8988T (cell line): ENCODE measurements around the gene P3H2.

Source experiments
- DNase-seq: peaks from one replicate; pipeline ENCODE4 v3.0.0; 2011

Gene P3H2

GRCh38 chr3:190122198-190122771 lies 1.6 kb upstream of the P3H2 start:
- no peak for DNase-seq

- no peak for DNase-seq
Measured at GRCh38 chr3:190121383-190121782, 686 bp upstream of the P3H2 start.

- DNase-seq, result no peak
Measured at GRCh38 chr3:190121061-190121377, 322 bp upstream of the P3H2 start.

DNA sequence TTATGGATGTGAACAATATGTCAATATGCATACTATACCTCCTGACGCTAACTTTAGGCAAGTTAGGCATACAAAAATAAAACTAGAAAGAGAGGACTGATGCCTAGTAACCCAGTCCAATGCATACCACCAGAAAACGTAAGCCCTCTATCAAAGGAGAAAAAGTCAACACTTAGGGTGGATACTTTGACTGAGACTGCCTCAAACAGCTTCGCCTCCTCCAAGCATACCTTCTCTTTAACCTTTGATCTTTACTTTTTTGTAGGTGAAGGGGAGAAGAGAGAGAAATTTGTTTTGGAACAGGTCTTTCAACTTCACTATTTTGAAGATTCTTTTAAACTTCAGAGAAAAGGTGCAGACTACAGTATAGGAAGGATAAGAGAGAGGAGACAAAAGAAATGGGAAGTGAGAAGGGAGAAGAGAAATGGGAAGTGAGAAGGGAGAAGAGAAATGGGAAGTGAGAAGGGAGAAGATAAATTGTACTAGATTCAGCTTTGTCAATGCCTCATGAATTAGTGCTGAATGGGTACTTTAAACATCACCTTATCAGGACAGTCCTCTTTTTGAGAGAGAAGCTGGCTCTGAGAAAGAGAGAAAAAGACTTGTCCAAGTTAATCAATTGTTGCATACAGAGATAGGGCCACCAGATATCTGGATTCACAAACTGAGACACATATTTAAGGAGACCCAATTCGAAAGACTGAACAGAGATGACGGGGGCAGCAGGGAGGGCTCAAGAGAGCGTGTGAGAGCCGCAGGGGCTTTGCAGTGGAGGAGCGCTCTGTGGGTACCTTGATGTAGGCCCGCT lies 1.0 kb downstream of the P3H2 start:
- no peak for DNase-seq

DNA sequence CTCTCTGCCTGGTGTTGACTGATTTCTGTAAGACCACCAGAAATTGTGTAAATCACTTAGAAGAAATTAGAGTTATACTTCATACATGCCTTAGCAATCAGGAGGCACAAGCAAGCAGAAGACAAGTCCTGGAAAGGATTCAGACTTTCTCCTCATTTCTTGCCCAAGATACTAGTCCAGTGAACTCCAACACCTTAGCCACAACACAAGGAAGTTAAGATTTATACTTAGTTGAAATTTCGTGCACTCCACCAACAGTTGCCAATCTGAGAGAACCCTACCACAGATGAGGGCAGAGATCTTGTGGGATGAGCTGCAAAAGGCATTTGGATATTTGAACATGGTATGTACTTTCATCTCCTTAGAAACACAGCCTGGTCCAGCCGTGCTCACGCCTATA lies 2.3 kb downstream of the P3H2 start:
- DNase-seq, result no peak

DNA sequence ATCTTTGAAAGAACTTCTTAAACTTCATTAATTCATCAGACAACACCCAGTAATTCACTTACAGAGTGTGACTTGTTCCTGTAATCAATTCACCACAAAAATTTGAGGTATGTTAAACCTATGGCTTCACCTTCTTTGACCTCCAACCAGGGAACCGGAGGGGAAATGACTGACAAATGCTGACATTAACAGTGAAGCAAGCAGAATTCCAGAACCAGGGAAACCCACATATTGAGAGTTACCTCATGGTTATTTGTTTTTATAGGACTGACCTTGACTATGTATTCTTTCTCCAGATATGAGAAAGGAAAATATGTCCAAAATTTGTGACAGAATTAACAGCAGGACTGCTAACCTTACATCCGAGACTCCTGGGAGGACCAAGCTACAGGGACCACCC lies 2.7 kb downstream of the P3H2 start:
- DNase-seq, result no peak

DNA sequence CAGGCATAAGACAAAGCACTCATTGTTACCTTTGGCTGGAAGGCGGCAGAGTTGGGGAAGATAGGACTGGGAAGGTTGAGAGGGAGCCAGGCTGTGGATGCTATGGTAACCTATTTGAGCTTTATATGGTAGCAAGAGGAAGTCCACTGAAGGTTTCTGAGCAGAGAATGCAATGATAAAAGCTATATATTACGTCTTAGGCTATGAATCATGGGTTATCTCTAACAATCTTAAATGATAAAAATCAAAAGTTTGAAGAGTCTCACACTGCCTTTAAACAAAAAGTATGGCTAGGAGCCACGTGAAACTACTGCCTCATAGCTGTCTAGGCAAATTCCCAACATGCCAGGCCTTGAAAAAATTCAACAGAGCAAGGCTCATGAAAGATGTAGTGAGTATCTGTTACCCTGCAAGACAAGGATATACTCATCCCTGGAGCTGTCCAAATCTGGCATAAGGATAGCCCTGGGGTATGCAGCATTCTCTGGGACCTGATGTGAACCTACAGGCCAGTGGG lies 4.1 kb downstream of the P3H2 start:
- DNase-seq, result no peak

DNA sequence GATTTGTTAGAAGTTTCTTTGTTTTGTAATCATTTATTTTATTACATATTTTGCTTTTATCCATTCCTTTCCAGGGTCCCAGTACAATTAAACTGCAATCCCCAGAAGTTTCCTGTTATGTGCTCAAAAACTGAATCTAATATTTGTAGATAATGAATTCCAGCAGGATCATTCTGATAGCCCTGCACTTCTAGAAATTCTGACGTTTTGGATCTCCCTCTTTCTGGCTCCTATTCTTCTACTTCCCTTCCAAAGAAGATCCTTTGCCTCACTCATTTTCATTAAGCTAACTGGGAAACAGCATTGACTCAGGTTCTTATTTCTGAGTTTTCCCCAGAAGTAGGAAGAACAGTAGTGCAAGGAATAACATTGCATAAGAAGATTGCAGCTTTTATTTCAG lies 9.9 kb downstream of the P3H2 start:
- DNase-seq, result no peak

DNA sequence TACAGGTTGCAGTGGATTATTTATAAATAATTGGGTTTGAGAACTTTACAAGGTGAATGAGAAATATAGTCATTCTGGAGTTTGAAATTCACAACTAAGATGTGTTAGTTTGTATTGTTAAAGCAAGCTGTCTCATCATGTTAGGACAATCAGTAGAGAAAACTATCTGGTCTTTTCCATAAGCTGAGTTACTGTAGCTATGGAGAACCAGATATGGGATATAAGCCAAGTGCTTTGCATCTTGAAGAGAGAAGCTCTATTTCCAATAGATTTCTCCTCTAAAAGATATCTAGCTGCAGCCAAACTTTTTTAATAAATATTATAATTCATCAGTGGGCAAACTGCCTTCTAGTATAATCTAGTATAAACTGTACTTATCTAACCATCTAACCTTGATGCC lies 11.3 kb downstream of the P3H2 start:
- no peak for DNase-seq

- no peak for DNase-seq
Measured at GRCh38 chr3:190108804-190109203, 11.9 kb downstream of the P3H2 start.

DNA sequence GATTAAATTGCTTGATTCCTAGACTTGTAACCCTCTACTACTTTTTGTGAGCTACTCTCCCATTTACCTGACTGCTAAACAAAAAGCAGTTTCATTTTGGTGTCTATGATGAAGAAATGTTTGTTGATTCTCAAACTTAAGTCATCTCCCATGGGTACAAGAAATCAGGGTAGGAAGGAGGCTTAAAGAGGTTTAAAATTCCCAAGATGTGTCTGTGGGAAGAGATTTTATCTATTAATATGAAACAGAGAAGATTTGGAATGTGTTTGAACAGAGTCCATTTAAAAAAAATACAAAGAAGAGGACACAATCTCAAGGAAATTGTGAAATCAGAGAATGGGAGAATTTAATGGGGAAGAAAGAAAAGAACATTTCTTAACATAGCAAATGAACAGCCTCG lies 14.8 kb downstream of the P3H2 start:
- no peak for DNase-seq

GRCh38 chr3:190101320-190102011 lies 19.2 kb downstream of the P3H2 start:
- DNase-seq, result no peak

DNA sequence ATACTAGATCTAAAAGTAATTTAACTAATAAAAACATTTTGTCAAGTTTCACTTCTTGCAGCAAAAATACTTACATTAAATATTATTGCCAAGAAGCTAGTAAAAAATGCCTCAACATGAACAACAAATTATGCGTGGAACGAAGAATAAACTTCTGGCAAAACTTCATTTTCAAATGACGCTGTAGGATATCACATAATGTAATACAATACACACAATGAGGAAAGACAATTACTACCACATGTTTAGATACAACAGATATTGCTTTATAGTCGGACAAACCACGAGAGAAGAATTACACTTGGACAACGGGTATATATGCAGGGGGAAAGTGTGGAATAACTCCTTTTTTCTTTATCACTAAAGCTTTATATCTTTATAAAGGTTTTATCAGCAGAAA lies 21.6 kb downstream of the P3H2 start:
- DNase-seq, result no peak

GRCh38 chr3:190097617-190098016 lies 23.1 kb downstream of the P3H2 start:
- DNase-seq, result no peak

DNA sequence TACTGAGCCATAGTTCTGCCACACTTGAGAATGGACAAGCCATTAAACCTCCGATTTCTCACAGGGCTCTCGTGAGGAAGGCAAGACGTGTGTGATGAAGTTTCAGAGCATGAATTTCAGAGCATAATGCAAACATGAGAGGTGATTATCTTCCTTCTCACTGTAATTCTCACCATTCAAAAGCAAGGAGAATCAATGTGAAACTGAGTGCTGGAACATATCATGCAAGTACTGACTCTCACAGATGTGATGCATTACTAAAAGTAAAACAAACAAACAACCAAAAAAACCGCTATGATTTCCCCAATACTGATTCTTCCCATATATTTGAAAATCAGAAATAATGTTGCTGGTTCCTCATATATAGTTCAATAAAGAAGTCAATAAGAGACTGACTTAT lies 23.7 kb downstream of the P3H2 start:
- no peak for DNase-seq

DNA sequence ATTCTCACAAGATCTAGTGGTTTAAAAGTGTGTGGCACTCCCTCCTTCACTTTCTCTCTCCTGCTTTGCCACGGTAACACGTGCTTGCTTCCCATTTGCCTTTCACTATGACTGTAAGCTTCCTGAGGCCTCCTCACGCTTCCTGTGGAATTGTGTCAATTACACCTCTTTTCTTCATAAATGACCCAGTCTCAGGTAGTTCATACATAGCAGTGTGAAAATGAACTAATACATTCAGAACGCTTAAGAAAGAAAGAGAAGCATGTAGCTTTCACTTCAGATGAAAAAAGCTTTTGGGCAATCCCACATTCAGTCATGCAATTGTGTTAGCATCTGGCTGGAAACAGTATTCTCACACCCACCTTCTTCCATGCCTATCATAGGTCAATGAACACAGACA lies 24.4 kb downstream of the P3H2 start:
- no peak for DNase-seq

- no peak for DNase-seq
Measured at GRCh38 chr3:190094160-190094718, 26.5 kb downstream of the P3H2 start.

GRCh38 chr3:190092250-190092649 lies 28.4 kb downstream of the P3H2 start:
- DNase-seq, result no peak

GRCh38 chr3:190089711-190090110 lies 31.0 kb downstream of the P3H2 start:
- DNase-seq, result no peak

DNA sequence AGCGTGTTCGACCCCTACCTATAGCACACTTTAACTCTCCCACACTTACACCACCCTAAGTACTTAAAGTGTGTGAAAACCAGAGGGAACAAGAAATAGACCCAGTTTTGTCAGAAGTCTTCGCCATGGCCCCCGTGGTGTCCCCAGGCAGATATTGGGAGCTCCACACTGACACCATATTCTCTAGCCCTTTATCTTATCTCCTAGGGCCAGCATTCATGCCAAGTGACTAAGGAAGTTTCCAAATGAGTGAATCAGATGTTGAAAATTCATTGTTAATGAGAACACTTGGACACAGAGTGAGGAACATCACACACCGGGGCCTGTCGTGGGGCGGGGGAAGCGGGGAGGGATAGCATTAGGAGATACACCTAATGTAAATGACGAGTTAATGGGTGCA lies 31.8 kb downstream of the P3H2 start:
- DNase-seq, result no peak

DNA sequence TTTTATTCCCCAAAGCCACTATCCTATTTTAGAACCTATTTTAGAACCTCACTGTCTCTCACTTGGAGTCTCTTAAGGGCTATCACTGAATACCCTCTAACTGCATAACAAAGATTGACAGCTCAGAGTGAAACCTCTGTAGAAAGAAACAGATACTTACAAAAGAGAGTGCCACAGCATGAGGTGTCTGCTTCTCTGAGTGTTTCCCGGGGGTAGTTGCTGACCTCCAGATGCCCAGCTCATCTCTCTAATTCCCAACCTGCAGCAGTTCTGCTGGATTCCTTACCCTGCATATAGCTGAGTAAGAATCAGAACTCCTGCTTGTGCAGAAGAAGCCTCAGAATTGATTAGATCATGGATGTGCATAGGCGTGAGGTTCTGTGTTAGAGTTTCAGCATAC lies 34.5 kb downstream of the P3H2 start:
- no peak for DNase-seq

GRCh38 chr3:190084983-190085382 lies 35.7 kb downstream of the P3H2 start:
- no peak for DNase-seq

DNA sequence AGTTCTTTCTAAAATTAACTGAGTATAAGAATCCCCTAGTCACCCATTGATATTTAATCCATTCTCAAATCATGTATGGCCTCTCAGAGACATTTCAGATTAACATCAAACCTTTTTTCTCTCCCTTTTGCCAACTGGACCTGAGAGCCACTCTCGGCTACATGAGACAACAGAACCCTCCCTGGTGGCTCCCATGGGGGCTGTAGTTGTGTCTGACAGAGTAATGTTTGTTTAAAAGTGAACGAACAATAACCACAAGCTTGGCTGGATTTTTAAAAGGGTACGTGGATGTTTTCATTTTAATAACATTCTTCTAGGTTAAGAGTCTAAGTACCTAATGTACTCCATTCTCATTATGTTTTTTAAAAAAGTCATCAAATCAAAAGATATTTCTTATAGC lies 37.1 kb downstream of the P3H2 start:
- no peak for DNase-seq

DNA sequence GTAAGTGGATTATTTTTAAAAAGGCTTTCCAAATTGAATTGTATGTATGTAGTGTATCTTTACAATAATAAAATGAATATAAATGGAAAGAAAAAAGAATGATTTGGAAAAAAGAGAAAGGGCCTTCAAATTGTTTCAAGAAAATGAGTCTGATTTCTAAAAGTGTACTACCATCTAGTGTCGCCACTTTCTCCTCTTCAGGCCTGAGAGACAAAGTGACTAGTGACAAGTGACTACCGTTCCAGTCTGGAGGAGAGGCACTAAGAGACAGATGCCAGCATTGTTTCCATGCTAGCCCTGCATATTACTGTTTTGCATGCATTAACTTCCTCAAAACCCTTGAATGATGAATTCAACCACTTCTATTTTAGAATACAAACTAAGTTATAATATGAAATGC lies 39.3 kb downstream of the P3H2 start:
- DNase-seq, result no peak
